SJCRH30 (cell line): ENCODE results near the gene HDAC3. TPM values are rescaled to one million over a fixed set of nuclear protein-coding genes. Genes with fewer than 3 reads are reported as not detected.
"Not testable (repeated sequence)": the region's sequence is repeated elsewhere in the genome, so short reads cannot be mapped to it uniquely, and the experiment has no call there.

Experiments used
- DNase-seq, 2 experiments: peaks; one replicate each; pipeline ENCODE4 v3.0.0-alpha.2; 2015 to 2020
- H3K27ac ChIP-seq: fragments of 250-450 bp; sonication (Bioruptor Pico); 2 replicates; pipeline ENCODE4 v1.5.1; 2020; ENCODE audit warnings: mild to moderate bottlenecking, moderate library complexity
- H3K27me3 ChIP-seq: fragments of 250-450 bp; sonication (Bioruptor Pico); 2 replicates; pipeline ENCODE4 v1.5.1; 2020; ENCODE audit warnings: mild to moderate bottlenecking, moderate library complexity
- H3K36me3 ChIP-seq: fragments of 250-450 bp; sonication (Bioruptor Pico); 2 replicates; pipeline ENCODE4 v1.5.1; 2020; ENCODE audit warnings: mild to moderate bottlenecking, moderate library complexity
- H3K4me1 ChIP-seq: fragments of 250-450 bp; sonication (Bioruptor Pico); 2 replicates; pipeline ENCODE4 v1.5.1; 2020; ENCODE audit warnings: mild to moderate bottlenecking, moderate library complexity
- H3K4me3 ChIP-seq: fragments of 250-450 bp; sonication (Bioruptor Pico); 2 replicates; pipeline ENCODE4 v1.5.1; 2020; ENCODE audit warnings: mild to moderate bottlenecking, moderate library complexity
- H3K9me3 ChIP-seq: fragments of 250-450 bp; sonication (Bioruptor Pico); replicated peaks from 2 replicates; pipeline ENCODE4 v1.5.1; 2020; ENCODE audit warnings: mild to moderate bottlenecking, moderate library complexity
- total RNA-seq: library from RNA; depleted of rRNA; stranded (reverse); fragments of >200 nt; shearing (Covaris generic); gene quantifications from 2 replicates; pipeline ENCODE4 v1.2.3, GENCODE V29; 2014

HDAC3 gene
- total RNA-seq, 1 experiment from 2014 or later = 102 TPM

DNA sequence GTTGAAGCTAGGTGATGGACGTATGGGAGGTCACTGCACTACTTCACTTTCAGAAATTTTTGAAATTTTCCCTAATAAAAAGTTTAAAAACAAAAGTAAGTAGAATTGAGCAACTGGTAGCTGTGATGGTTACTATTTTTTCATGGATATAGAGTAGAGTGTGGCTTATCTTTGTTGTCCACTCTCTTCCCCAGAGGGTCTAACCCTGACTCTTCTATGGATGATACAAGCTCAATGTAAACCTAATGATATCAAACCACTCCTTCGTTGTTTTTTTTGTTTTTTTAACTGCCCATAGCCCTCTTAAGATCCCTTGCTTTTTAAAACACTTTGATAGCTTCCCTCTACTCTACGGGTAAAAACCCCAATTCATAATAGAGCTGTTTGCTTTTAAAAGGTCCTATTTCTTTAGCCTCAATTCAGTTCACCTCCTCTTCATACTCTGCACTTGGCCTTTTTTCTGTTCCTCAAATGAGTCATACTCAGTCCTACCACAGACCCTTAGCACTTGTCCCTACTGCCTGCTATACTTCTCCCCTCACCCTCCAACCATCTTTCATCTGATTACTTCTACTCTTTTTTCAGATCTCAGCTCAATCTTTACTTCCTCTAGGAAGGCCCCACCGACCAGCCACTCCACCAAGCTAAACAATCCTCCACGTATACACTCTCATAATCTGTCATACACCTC is 2.6 kb downstream of the HDAC3 start:
- peaks cover 14% of the 10 kb centered on the region for H3K36me3 ChIP-seq
- no peaks in the 10 kb centered on the region; the same call in 1 of the 2 replicates for H3K27me3 ChIP-seq
- H3K9me3 ChIP-seq = no peaks in the 10 kb centered on the region
- DNase-seq = no peak
- no peaks in the 10 kb centered on the region for H3K4me1 ChIP-seq
- H3K4me3 ChIP-seq = no peak overlapping the region
- H3K27ac ChIP-seq = no peak overlapping the region

DNA sequence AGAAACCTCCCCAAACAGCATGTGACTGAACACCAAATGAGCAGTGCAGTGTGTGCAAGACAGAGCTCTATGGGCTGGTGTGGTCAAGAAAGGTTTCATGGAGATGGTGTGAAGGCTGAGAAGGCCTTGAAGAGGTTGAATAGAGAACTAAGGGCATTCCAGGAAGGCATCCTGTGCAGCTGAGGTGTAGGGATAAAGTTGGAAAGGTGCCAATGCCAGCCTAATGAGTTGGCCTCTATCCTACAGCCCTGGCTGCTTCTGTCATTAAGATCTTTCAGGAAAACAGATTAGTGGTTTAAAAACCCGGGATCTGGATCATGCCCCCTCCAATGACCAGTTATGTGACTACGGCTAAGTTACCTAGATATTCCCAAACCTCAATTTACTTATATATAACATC is 4.0 kb downstream of the HDAC3 start:
- Histone ChIP-seq H3K27me3 (no peaks in the 10 kb centered on the region), H3K4me3 (no peak overlapping the region), H3K27ac (no peak overlapping the region), H3K4me1 (no peaks in the 10 kb centered on the region), H3K36me3 (peaks cover 26% of the 10 kb centered on the region), H3K9me3 (no peaks in the 10 kb centered on the region)
- peak in 1 of 2 experiments; percentile 32 for DNase-seq

DNA sequence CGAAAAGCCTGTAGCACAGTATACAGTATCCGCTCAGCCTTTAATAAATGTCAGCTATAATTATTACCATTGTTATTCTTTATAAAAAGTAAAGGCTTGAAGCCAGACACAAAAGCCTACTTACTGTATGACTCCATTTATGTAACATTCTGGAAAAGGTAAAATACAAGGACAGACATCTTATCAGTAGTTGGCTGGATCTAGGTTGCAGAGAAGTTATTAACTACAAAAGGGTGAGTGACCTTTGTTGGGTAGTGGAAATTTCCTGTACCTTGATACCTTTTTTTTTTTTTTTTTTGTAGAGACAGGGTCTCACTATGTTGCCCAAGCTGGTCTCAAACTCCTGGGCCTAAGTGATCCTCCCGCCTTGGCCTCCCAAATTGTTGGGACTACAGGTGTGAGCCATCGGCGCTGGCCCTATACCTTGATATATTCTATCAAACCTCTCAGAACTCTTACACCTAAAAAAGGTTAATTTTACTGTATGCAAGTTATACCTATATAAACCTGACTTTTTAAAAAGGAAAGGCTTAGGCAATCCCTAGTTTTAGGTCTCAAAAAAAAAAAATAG is 6.0 kb downstream of the HDAC3 start:
- Histone ChIP-seq H3K4me1 (no peaks in the 10 kb centered on the region), H3K36me3 (peaks cover 41% of the 10 kb centered on the region), H3K27me3 (no peaks in the 10 kb centered on the region), H3K4me3 (no peak overlapping the region), H3K9me3 (no peaks in the 10 kb centered on the region), H3K27ac (no peak overlapping the region)
- no peak for DNase-seq

DNA sequence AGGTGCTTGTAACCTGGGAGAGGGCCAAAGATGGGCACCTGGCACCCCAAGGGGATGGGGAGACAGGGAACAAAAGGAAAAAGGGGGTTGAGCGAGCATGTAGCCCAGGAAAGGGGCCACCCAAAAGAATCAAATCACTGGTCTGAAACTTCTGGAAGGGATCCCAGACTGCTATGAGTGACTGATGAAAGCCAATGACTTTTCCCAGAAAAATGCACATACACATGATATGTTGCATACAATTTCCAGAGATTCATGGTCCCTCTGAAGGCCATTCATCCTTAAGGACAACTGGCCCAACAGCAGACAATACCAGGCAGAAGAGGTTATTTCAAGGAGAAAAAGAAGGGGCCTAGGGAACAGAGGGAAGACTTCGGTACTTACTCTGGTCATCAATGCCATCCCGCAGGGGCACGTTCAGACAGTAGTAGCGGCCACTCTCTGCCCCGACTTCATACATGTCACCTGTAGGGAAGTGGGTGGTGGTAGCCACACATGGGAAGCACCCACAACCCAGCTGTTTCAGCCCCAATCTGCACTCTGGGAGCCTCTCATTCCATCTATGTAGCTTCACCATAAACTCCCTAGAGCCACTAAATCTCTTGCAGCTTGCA is 8.4 kb downstream of the HDAC3 start:
- H3K27ac ChIP-seq = no peak overlapping the region
- H3K4me1 ChIP-seq = peaks cover 11% of the 10 kb centered on the region
- peaks cover 54% of the 10 kb centered on the region for H3K36me3 ChIP-seq
- no peaks in the 10 kb centered on the region for H3K27me3 ChIP-seq
- DNase-seq = no peak
- no peaks in the 10 kb centered on the region for H3K9me3 ChIP-seq
- no peak overlapping the region for H3K4me3 ChIP-seq

DNA sequence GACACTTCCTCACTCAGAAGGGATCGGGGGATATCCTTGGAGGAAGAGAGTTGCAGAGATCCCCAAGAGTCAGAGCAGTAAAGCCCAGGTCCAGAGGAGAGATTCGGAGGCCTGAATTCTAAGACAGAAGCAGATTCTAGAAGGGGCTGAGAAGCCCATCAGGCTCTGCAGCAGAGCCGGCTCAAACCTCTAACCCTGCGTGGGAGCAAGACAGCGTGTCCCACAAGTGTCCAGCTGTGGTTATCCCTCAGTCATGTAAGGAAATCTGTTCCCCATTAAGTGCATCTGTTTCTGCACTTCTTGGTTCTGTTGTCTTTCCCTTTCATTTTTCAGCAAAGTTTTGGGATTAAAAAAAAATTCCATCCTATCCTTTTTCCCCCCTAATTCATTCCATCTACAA is 13.0 kb downstream of the HDAC3 start:
- Histone ChIP-seq H3K27ac (peak overlapping the region; percentile 77), H3K36me3 (peaks cover 56% of the 10 kb centered on the region), H3K9me3 (no peaks in the 10 kb centered on the region), H3K27me3 (no peaks in the 10 kb centered on the region), H3K4me3 (no peak overlapping the region), H3K4me1 (peaks cover 14% of the 10 kb centered on the region)
- peak; percentile 40 to 70 for DNase-seq

DNA sequence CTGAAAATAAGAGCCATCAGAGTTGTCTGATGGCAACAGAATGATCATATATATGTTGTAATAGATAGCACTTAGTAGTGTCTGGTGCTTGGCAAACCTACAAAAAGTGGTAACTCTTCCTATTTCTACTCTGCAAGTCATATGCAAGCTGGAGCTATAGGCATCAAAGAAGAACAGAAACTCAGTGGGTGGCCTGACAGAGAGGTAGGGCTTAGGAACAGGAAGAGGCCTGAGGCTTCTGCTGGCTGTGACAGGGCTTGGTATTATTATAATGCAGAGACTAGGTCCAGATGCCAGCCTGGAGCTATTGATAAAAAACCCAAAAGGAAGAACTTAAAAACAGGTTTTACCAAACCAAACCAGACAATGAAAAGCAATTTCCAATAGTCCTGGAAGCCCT is 13.5 kb downstream of the HDAC3 start:
- Histone ChIP-seq H3K4me3 (no peak overlapping the region), H3K27ac (peak overlapping the region; percentile 77), H3K36me3 (peaks cover 52% of the 10 kb centered on the region), H3K4me1 (peaks cover 14% of the 10 kb centered on the region), H3K27me3 (no peaks in the 10 kb centered on the region), H3K9me3 (no peaks in the 10 kb centered on the region)
- DNase-seq = peak; percentile 59 to 75

DNA sequence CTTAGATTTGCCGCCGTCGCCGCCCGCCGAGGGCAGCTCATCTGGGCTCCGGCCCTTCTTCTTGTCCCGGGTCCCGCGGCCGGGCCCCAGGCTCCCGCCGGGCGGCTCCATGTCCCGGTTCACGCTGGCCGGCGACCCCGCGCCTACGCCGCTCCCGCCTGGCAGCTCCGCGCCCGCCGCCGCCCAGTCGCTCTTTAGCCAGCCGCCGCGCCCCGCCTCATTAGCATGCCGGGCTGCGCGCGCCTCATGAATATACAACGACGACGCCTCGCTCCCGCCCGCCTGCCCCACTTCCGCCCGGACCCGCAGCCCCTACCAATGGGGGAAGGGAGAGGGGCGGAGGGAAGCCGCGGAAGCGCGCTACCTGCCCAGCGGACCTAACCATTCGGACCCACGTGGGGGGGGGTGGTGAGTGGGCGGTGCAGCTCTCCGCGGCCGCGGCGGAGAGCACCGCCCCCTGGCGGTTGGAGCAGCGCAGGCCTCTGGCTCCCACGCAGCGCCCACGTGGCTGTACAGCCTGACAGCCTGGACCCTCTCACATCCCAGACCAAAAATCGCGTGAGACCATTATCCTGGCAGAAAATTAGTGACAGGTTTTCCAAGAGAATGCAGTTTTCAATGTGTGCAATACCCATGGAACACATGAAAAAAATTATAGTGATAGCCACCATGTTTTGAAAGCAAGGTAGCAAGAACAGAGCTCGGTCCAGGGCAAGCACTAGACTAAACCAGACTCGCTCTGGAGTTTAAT is 17.7 kb downstream of the HDAC3 start, which contains the start of gene DIAPH1:
TSS of gene DIAPH1 (minus strand) at position 197 of the 751 bp plus-strand sequence. CDS start at position 111, 86 bp downstream.
- peaks cover 27% of the 10 kb centered on the region for H3K36me3 ChIP-seq
- peak within 1 kb of the TSS; percentile 88 for H3K4me3 ChIP-seq
- peak; percentile 97 to 98 for DNase-seq
- H3K4me1 ChIP-seq = peaks cover 18% of the 10 kb centered on the region
- peak within 1 kb of the TSS; percentile 77 for H3K27ac ChIP-seq
- H3K9me3 ChIP-seq = no peaks in the 10 kb centered on the region
- no peaks in the 10 kb centered on the region for H3K27me3 ChIP-seq

DNA sequence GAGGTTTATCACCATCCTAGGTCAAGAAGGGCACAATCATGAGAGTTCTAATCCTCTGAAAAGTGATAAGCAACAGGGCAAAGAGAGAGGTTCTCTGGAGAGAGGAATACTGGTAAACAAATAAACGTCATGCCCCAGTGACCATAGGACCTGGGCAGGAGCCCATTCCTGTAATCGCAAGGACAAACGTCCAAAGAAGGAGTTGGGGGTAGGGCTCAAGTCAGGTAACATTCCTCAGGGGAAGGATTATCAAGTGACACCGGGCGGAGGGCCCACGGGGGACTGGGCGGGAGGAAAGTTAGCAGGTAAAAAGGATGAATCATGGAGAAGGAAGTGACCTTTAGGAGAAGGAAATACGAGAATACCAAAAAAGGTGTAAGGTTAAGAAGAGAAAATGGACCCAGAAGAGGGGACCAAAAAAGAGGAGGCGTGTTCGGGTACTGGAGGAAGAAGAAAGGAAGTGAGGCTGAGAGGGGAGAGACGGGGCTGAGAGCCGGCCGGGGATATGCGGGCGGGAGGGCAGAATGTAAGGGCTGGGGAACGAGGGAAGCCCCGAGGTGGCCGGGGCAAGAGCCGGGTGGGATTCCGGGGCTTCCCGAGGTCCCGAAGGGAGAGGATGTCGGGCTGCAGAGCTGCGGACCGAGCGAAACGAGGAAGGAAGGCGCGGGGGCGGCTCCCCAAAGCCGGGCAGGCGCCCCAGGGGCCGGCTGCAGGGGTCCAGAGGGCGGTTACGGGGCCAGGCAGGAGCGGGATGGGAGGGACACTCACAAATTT is 18.4 kb downstream of the HDAC3 start:
- peak; percentile 52 to 67 for DNase-seq

DNA sequence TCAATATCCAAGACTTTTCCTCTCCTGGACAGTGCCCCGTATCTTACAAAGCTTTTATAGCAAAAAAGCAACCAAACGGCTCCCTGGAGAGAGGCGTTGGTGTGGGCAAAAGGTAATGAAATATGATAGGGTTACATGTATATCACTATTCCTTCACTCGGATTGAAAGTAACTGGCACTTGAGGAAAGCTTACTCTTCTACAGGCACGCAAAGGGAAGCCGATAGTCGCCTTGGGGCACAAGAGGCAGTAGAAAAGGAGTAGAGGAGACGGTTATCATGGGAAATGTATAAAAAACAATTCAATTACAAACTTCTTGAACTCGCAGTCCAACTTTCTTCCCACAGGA is 19.0 kb downstream of the HDAC3 start:
- H3K36me3 ChIP-seq = peaks cover 24% of the 10 kb centered on the region
- no peak overlapping the region for H3K27ac ChIP-seq
- no peaks in the 10 kb centered on the region for H3K9me3 ChIP-seq
- H3K4me1 ChIP-seq = peaks cover 8% of the 10 kb centered on the region; the same call in 1 of the 2 replicates
- H3K27me3 ChIP-seq = no peaks in the 10 kb centered on the region
- DNase-seq = peak in 1 of 2 experiments; percentile 20
- peak overlapping the region; percentile 88 for H3K4me3 ChIP-seq

More for the DNA sequence above, 18.4 kb downstream of the HDAC3 start:
- Histone ChIP-seq H3K4me1 (peaks cover 12% of the 10 kb centered on the region), H3K27me3 (no peaks in the 10 kb centered on the region), H3K36me3 (peaks cover 27% of the 10 kb centered on the region), H3K27ac (peak overlapping the region; percentile 77), H3K4me3 (peak overlapping the region; percentile 88), H3K9me3 (no peaks in the 10 kb centered on the region)

DNA sequence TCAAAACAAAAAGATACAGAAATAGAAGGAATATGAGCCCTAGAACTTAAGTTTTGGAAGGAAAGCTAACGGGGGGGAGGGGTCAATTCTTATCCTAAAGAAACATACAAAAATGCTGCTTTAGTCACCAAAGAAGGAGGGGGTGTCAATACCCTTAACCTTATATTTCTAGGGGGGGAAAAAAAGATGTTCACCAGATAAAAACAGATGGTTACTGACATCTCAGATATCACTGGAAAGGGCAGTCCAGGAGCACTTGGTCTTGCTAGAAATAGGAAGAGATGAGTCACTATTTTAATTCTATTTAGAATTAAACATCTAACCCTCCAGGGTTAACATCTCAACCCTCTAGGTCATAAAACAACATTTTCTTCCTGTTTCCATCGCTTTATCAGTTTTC is 19.5 kb downstream of the HDAC3 start:
- Histone ChIP-seq H3K27ac (no peak overlapping the region), H3K4me3 (peak overlapping the region; percentile 88), H3K27me3 (no peaks in the 10 kb centered on the region), H3K4me1 (peaks cover 8% of the 10 kb centered on the region; the same call in 1 of the 2 replicates), H3K36me3 (peaks cover 25% of the 10 kb centered on the region), H3K9me3 (no peaks in the 10 kb centered on the region)
- no peak for DNase-seq

DNA sequence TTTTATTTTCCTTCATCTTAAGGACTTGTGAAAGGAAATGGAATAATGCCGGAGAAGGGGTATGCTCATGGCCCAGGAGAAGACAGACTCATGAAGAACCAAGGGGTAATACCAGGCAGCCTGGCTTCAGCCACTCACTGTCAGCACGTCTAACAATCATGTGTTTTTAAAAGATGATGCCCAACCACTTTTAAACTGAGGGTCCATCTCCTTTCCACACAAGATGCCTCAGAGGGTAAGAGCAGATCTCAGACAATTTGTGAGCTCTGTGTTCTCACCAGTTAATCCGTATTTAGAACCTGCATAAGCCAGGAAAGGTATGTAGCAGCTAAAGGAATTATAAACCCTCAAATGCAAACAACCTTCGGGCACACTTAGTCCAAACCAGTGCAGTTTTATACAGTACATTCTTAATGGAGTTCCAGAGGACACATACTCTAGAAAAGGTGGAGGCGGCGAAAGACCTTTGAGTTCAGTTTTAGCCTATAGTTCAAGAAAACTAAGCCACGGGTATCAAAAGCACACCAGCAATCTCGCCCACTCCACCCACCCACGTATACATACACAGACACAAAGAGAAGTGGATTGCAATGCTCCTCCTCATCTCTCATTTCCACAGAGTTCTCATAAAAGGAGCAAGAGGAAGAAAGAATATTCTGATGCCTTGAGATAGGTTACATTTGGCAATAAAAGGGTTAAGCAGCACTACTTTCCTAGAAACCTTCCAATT is 20.5 kb downstream of the HDAC3 start:
- peaks cover 8% of the 10 kb centered on the region; the same call in 1 of the 2 replicates for H3K4me1 ChIP-seq
- H3K36me3 ChIP-seq = peaks cover 18% of the 10 kb centered on the region
- no peaks in the 10 kb centered on the region for H3K9me3 ChIP-seq

DNA sequence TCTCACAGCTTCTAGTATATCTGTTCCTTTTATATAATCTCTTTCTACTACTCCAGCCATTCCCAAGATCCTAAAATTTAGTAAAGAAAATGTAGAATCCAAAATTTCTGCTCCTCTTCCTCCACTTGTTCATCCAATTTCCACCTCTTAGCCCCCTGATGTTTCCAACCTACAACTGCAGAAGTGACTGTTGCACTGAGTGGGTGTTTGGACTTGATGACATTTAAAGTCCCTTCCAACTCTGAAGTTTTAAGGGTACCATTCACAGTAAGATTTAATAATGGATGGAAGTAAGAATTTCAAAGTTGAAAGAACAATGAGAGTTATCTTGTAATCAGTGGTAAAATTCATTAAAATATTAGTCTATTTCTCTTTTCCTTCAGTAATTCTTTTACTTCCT is 23.3 kb downstream of the HDAC3 start:
- H3K4me1 ChIP-seq = peaks cover 8% of the 10 kb centered on the region; the same call in 1 of the 2 replicates
- H3K27ac ChIP-seq = no peak overlapping the region
- no peaks in the 10 kb centered on the region for H3K9me3 ChIP-seq
- H3K36me3 ChIP-seq = peaks cover 19% of the 10 kb centered on the region
- H3K27me3 ChIP-seq = no peaks in the 10 kb centered on the region
- DNase-seq = no peak
- no peak overlapping the region for H3K4me3 ChIP-seq

More for the DNA sequence above, 20.5 kb downstream of the HDAC3 start:
- DNase-seq = no peak
- Histone ChIP-seq H3K27me3 (no peaks in the 10 kb centered on the region), H3K4me3 (no peak overlapping the region), H3K27ac (no peak overlapping the region)

DNA sequence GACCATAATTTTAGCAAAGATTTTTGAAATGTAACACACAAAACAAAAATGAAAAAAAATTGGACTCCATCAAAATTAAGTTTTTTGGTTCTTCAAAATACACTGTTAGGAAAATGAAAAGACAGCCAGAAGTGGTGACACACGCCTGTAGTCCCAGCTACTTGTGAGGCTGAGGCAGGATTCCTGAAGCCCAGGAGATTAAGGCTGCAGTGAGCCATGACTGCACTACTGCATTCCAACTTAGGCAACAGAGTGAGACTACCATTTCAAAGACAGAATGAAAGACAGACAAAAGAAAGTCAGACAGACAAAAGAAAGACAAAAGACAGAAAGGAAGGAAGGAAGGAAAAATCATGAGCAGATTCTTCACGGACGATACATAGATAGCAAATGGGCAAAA is 25.4 kb downstream of the HDAC3 start:
- no peak for DNase-seq
- Histone ChIP-seq H3K9me3 (no peaks in the 10 kb centered on the region), H3K27me3 (no peaks in the 10 kb centered on the region), H3K36me3 (peaks cover 16% of the 10 kb centered on the region), H3K27ac (no peak overlapping the region), H3K4me1 (no peaks in the 10 kb centered on the region), H3K4me3 (no peak overlapping the region)

DNA sequence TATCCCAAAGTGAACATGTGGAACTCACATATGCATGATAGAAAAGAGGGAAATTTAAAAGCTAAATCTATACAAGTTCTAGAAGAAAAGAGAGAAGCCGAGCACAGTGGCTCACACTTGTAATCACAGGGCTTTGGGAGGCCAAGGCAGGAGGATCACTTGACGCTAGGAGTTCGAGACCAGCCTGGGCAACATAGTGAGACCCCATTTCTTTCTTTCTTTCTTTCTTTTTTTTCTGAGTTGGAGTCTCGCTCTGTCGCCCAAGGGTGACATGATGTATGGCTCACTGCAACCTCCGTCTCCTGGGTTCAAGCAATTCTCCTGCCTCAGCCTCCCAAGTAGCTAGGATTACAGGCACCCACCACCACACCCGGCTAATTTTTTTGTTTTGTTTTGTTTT is 26.7 kb downstream of the HDAC3 start:
- not testable (repeated sequence) for H3K27ac ChIP-seq, H3K27me3 ChIP-seq, H3K9me3 ChIP-seq, DNase-seq, H3K4me3 ChIP-seq, H3K4me1 ChIP-seq
- H3K36me3 ChIP-seq = peaks cover 11% of the 10 kb centered on the region
